Heart right ventricle (tissue), 16 donors: Measurements from ENCODE around the gene FAM8A1. TPM values are rescaled to one million over a fixed set of nuclear protein-coding genes. Genes with fewer than 3 reads are reported as not detected.

ENCODE experiments used
- ATAC-seq, 8 donors: fragments of 200-7000 bp; cut with Tn5 transposase; one replicate each; pipeline ENCODE4 v1.9.1; 2020; ENCODE audit warnings: mild to moderate bottlenecking in 8 of 8, moderate library complexity in 8 of 8, moderate number of reproducible peaks in 1 of 8
- DNase-seq, 2 donors: peaks; one replicate each; pipeline ENCODE4 v3.0.0-alpha.2; 2020
- H3K27ac ChIP-seq, 10 donors: fragments of 200-600 bp; sonication (generic) in 2 of 10; one replicate each; pipeline versions ENCODE4 v1.5.0 to v1.8.0; 2020 to 2022; ENCODE audit warnings: mild to moderate bottlenecking in 3 of 10
- H3K27me3 ChIP-seq, 7 donors: fragments of 200-600 bp; one replicate each; pipeline ENCODE4 v1.8.0; 2021 to 2022; ENCODE audit warnings: mild to moderate bottlenecking in 2 of 7
- H3K36me3 ChIP-seq, 9 donors: fragments of 200-600 bp; sonication (generic) in 1 of 9; one replicate each; pipeline versions ENCODE4 v1.5.0 to v1.8.0; 2020 to 2022; ENCODE audit warnings: mild to moderate bottlenecking in 2 of 9
- H3K4me1 ChIP-seq, 9 donors: fragments of 200-600 bp; sonication (generic) in 1 of 9; one replicate each; pipeline versions ENCODE4 v1.5.0 to v1.8.0; 2020 to 2022; ENCODE audit warnings: mild to moderate bottlenecking in 4 of 9
- H3K4me3 ChIP-seq, 10 donors: fragments of 200-600 bp; sonication (generic) in 2 of 10; one replicate each; pipeline versions ENCODE4 v1.5.0 to v1.8.0; 2020 to 2022; ENCODE audit warnings: mild to moderate bottlenecking in 7 of 10, moderate library complexity in 2 of 10
- H3K9me3 ChIP-seq, 11 donors: fragments of 200-600 bp in 10 of 11; sonication (generic) in 2 of 11; one replicate each; pipeline versions ENCODE4 v1.5.0 to v1.8.0; 2013 to 2022; ENCODE audit warnings: mild to moderate bottlenecking in 2 of 11, control low read depth in 1 of 11, moderate library complexity in 1 of 11
- CTCF ChIP-seq, 9 donors: fragments of 200-600 bp; sonication (generic) in 2 of 9; IDR thresholded peaks; one replicate each; pipeline versions ENCODE4 v1.5.0 to v1.8.0; 2021 to 2022; ENCODE audit warnings: antibody characterized with exemption in 9 of 9, mild to moderate bottlenecking in 5 of 9, moderate library complexity in 1 of 9
- WGBS, 2 donors: extraction: QIAGEN DNeasy Blood & Tissue Kit; methylation state at CpG; one replicate each; pipeline ENCODE4 v1.1.7; 2013; ENCODE audit warnings: inconsistent platforms in 1 of 2; 5-methylcytosine and 5-hydroxymethylcytosine counted together
- intact Hi-C, 10 donors: fragments of 100-400 bp; cut with DNase I; formaldehyde crosslinking; loops; one replicate each; pipeline versions ENCODE4 v1.11.1 to v1.14.2; 2022
- polyA plus RNA-seq, 2 donors: library from polyadenylated mRNA; stranded (reverse); fragments of 200-250 nt; gene quantifications; one replicate each; pipeline ENCODE4 v1.2.3, GENCODE V29; 2013
- total RNA-seq, 10 donors: library from RNA; stranded (reverse); fragmentation: NEBNext Ultra II Directional in 3 of 10; extraction: Animal tissue kit (Norgen Biotek cat#: 25700) in 3 of 10; gene quantifications; one replicate each; pipeline versions ENCODE4 v1.2.1 to v1.2.4, GENCODE V29; 2021 to 2023
- donor health status: Arrhythmogenic right ventricular cardiomyopathy.
- donor health status: ischemic (EF 13 %, LVEDD 7.1; RV severe dilation, severe dysfunction).
- donor health status: healthy with polysubstance abuse.
- donor health status: DM: no; HTN: yes; CAD: no.
- donor health status: DM: no; HTN: no; CAD: no.
- donor health status: ischemic (EF 25% LVEDD 6.9; RV normal size, moderate dysfunction).
- donor health status: ischemic (EF 25% LVEDD 5.7; RV mildly dilated, moderate dysfunction).
- donor health status: healthy.
- donor health status: DM: yes; HTN: yes; CAD: no.
- donor health status: Ischemic cardiomyopathy.
- donor health status: ischemic (EF 35%, LVEDD 5.7; RV mildly dilated, moderate dysfunction).
- donor health status: nonischemic (EF 11% LVEDD 7.7; RV severe dilation, severe dysfunction).
- donor health status: DM: yes; HTN: yes; CAD: no.
- donor health status: PGD.
- donor health status: ischemic (EF 29% LVEDD 5.4; RV normal size, mild dysfunction).
- donor health status: nonischemic (EF 23%, LVEDD 6.1; RV moderate dilation, normal function).

The FAM8A1 gene
- total and polyA plus RNA-seq, 12 donors: 10.0 to 23.2 (median 16.0) TPM

- Histone ChIP-seq H3K36me3 (no peaks in the 10 kb centered on the region), H3K4me3 (no peak overlapping the region), H3K27me3 (no peaks in the 10 kb centered on the region), H3K27ac (no peak overlapping the region), H3K9me3 (peaks cover 0 to 43% (median 5%) of the 10 kb centered on the region in 11 donors), H3K4me1 (no peaks in the 10 kb centered on the region)
- no peak for TF ChIP-seq CTCF (IDR thresholded peaks at IDR 0.05)
- WGBS, 2 donors: 88 to 91% methylated on average over 3 of the region's 3 CpGs
- intact Hi-C loops: no loop called here
- ATAC-seq (no peak), DNase-seq (no peak)
Measured at GRCh38 chr6:17562636-17563035, 37.5 kb upstream of the FAM8A1 start.

- no peak for ATAC-seq
- no peak for TF ChIP-seq CTCF (IDR thresholded peaks at IDR 0.05)
- no peaks in the 10 kb centered on the region for H3K36me3 ChIP-seq
- DNase-seq: no peak
- no peaks in the 10 kb centered on the region for H3K4me1 ChIP-seq
- peaks cover 0 to 43% (median 5%) of the 10 kb centered on the region in 11 donors for H3K9me3 ChIP-seq
- 86 to 89% methylated on average over 3 of the region's 3 CpGs for WGBS, 2 donors
- no peak overlapping the region for H3K27ac ChIP-seq
- intact Hi-C loops: no loop called here
- H3K27me3 ChIP-seq: no peaks in the 10 kb centered on the region
- no peak overlapping the region for H3K4me3 ChIP-seq
Measured at GRCh38 chr6:17565399-17565798, 34.7 kb upstream of the FAM8A1 start.

- Histone ChIP-seq H3K9me3 (peaks cover 0 to 20% (median 7%) of the 10 kb centered on the region in 11 donors), H3K4me1 (peaks cover 0 to under 1% (median 0%) of the 10 kb centered on the region in 9 donors), H3K4me3 (no peak overlapping the region), H3K36me3 (no peaks in the 10 kb centered on the region), H3K27me3 (peaks cover 0 to 11% (median 0%) of the 10 kb centered on the region in 7 donors), H3K27ac (no peak overlapping the region)
- no peak for TF ChIP-seq CTCF (IDR thresholded peaks at IDR 0.05)
- intact Hi-C loops: no loop called here
- DNase-seq (no peak), ATAC-seq (no peak)
- 86 to 87% methylated on average over 8 of the region's 8 CpGs for WGBS, 2 donors
Measured at GRCh38 chr6:17574866-17575560, 25.1 kb upstream of the FAM8A1 start.

GRCh38 chr6:17577059-17577458 is 23.0 kb upstream of the FAM8A1 start:
- no peak overlapping the region for H3K27ac ChIP-seq
- peaks cover 0 to 20% (median 0%) of the 10 kb centered on the region in 7 donors for H3K27me3 ChIP-seq
- WGBS, 2 donors: 95 to 100% methylated on average over 1 of the region's 1 CpG
- TF ChIP-seq CTCF (IDR thresholded peaks at IDR 0.05): no peak
- DNase-seq (no peak), ATAC-seq (no peak)
- no peak overlapping the region for H3K4me3 ChIP-seq
- intact Hi-C loops: no loop called here
- no peaks in the 10 kb centered on the region for H3K36me3 ChIP-seq
- H3K4me1 ChIP-seq: peaks cover 0 to 4% (median 0%) of the 10 kb centered on the region in 9 donors
- H3K9me3 ChIP-seq: peaks cover 0 to 20% (median 7%) of the 10 kb centered on the region in 11 donors
